ENCODE results near the gene IL6R. TPM values are rescaled to one million over a fixed set of nuclear protein-coding genes. Genes with fewer than 3 reads are reported as not detected.
A peak's percentile ranks its signal among the peaks of the same experiment; 100 is the strongest.

Gene IL6R
- total RNA-seq, 1 experiment from 2014 or later, result 4.9 TPM

- Mint-ChIP-seq H3K27ac (ENCODE audit: unreplicated experiment) (no peak overlapping the region), H3K4me1 (ENCODE audit: low read depth, unreplicated experiment) (no peaks in the 10 kb centered on the region), H3K36me3 (ENCODE audit: insufficient read depth, unreplicated experiment) (no peaks in the 10 kb centered on the region), H3K27me3 (ENCODE audit: insufficient read depth, unreplicated experiment) (no peaks in the 10 kb centered on the region), H3K4me3 (ENCODE audit: unreplicated experiment) (no peak overlapping the region), H3K9me3 (ENCODE audit: unreplicated experiment) (no peaks in the 10 kb centered on the region)
- no TSS peak for BruUV-seq (replicated peaks)
- Histone ChIP-seq H3K36me3 (ENCODE audit: control insufficient read depth, insufficient read depth, low read length) (no peaks in the 10 kb centered on the region), H3K4me1 (no peaks in the 10 kb centered on the region), H3K4me3 (ENCODE audit: low read depth, low read length) (no peak overlapping the region), H3K9me3 (no peaks in the 10 kb centered on the region), H3K27me3 (replicated peaks; ENCODE audit: control insufficient read depth, insufficient read depth, low read length) (no peaks in the 10 kb centered on the region)
- TF ChIP-seq, protein P1, sequence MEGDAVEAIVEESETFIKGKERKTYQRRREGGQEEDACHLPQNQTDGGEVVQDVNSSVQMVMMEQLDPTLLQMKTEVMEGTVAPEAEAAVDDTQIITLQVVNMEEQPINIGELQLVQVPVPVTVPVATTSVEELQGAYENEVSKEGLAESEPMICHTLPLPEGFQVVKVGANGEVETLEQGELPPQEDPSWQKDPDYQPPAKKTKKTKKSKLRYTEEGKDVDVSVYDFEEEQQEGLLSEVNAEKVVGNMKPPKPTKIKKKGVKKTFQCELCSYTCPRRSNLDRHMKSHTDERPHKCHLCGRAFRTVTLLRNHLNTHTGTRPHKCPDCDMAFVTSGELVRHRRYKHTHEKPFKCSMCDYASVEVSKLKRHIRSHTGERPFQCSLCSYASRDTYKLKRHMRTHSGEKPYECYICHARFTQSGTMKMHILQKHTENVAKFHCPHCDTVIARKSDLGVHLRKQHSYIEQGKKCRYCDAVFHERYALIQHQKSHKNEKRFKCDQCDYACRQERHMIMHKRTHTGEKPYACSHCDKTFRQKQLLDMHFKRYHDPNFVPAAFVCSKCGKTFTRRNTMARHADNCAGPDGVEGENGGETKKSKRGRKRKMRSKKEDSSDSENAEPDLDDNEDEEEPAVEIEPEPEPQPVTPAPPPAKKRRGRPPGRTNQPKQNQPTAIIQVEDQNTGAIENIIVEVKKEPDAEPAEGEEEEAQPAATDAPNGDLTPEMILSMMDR (IDR thresholded peaks at IDR 0.05; ENCODE audit: insufficient read depth in 1 of 2, low read depth in 1 of 2, low read length in 1 of 2, severe bottlenecking in 1 of 2, unreplicated experiment in 1 of 2), result no peak
- ChIA-PET POLR2A (interaction anchor here (0.6 kb wide), 1 partner anchor 11 kb away, joined by 5 read pairs; no protein-coding TSS in a partner anchor), CTCF (interaction anchor here (1.5 to 3.3 kb wide), 3 partner anchors 67 to 400 kb away, joined by 4 to 44 read pairs (median 5); no protein-coding TSS in a partner anchor)
- DNase-seq, result no peak
- intact Hi-C loops (cut with micrococcal nuclease; ENCODE audit: unreplicated experiment), result loop anchor here (1.0 to 5.0 kb wide), 3 partner anchors 60 to 126 kb away; partner anchors contain the start of gene IL6R
Measured at GRCh38 chr1:154478639-154479038, 73.5 kb downstream of the IL6R start.

GRCh38 chr1:154479764-154480421 is 74.8 kb downstream of the IL6R start:
- no peaks in the 10 kb centered on the region for H3K9me3 Mint-ChIP-seq (ENCODE audit: unreplicated experiment)
- CTCF ChIA-PET, result interaction anchor here (0.6 to 3.3 kb wide), 11 partner anchors 8 to 399 kb away, joined by 3 to 44 read pairs (median 3); partner anchors contain the start of gene CHRNB2

DNA sequence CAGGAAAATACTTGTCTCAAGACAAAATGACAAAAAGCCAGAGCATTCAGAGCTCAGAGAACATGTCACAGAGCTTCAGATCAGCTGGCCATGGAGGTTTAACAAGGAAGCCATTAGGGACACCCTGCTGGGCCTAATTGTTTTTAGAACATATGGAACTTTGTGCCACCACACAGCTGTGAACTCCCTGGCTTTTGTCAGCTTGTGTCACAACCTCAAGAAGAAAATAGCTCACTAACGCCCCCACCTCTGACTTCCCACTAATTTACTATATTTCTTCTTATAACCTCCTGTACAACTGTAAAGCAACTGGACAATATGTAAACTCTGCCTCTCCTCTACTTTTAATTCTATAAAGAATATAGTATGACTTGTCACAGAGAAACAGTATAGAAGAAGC is 75.9 kb downstream of the IL6R start:
- H3K27me3 ChIP-seq (replicated peaks; ENCODE audit: control insufficient read depth, insufficient read depth, low read length), result no peaks in the 10 kb centered on the region
- no peaks in the 10 kb centered on the region for H3K36me3 ChIP-seq (ENCODE audit: control insufficient read depth, insufficient read depth, low read length)
- no peaks in the 10 kb centered on the region for H3K4me1 ChIP-seq
- CTCF ChIA-PET, result interaction anchor here (0.5 to 3.3 kb wide), 6 partner anchors 12 to 87 kb away, joined by 3 to 44 read pairs (median 5); partner anchors contain the start of gene CHRNB2
- intact Hi-C loops (cut with micrococcal nuclease; ENCODE audit: unreplicated experiment), result loop anchor here (2.0 to 10.0 kb wide), 3 partner anchors 188 to 394 kb away; partner anchors contain the start of gene KCNN3
- no peak for DNase-seq
- Mint-ChIP-seq H3K27me3 (ENCODE audit: insufficient read depth, unreplicated experiment) (no peaks in the 10 kb centered on the region), H3K4me3 (ENCODE audit: unreplicated experiment) (no peak overlapping the region), H3K36me3 (ENCODE audit: insufficient read depth, unreplicated experiment) (no peaks in the 10 kb centered on the region), H3K9me3 (ENCODE audit: unreplicated experiment) (no peaks in the 10 kb centered on the region), H3K27ac (ENCODE audit: unreplicated experiment) (no peak overlapping the region), H3K4me1 (ENCODE audit: low read depth, unreplicated experiment) (no peaks in the 10 kb centered on the region)
- TF ChIP-seq, protein P1 (IDR thresholded peaks at IDR 0.05; ENCODE audit: insufficient read depth in 1 of 2, low read depth in 1 of 2, low read length in 1 of 2, severe bottlenecking in 1 of 2, unreplicated experiment in 1 of 2), result no peak
- H3K4me3 ChIP-seq (ENCODE audit: low read depth, low read length), result no peak overlapping the region
- POLR2A ChIA-PET, result no interaction called here
- BruUV-seq (replicated peaks), result no TSS peak
- no peaks in the 10 kb centered on the region for H3K9me3 ChIP-seq

More at GRCh38 chr1:154479764-154480421, 74.8 kb downstream of the IL6R start:
- Mint-ChIP-seq H3K4me3 (ENCODE audit: unreplicated experiment) (no peak overlapping the region), H3K27ac (ENCODE audit: unreplicated experiment) (no peak overlapping the region), H3K27me3 (ENCODE audit: insufficient read depth, unreplicated experiment) (no peaks in the 10 kb centered on the region), H3K36me3 (ENCODE audit: insufficient read depth, unreplicated experiment) (no peaks in the 10 kb centered on the region), H3K4me1 (ENCODE audit: low read depth, unreplicated experiment) (no peaks in the 10 kb centered on the region)
- intact Hi-C loops (cut with micrococcal nuclease; ENCODE audit: unreplicated experiment), result loop anchor here (1.0 to 10.0 kb wide), 7 partner anchors 61 to 395 kb away; partner anchors contain the start of genes IL6R and KCNN3
- BruUV-seq (replicated peaks), result no TSS peak
- Histone ChIP-seq H3K4me3 (ENCODE audit: low read depth, low read length) (no peak overlapping the region), H3K9me3 (no peaks in the 10 kb centered on the region), H3K27me3 (replicated peaks; ENCODE audit: control insufficient read depth, insufficient read depth, low read length) (no peaks in the 10 kb centered on the region), H3K36me3 (ENCODE audit: control insufficient read depth, insufficient read depth, low read length) (no peaks in the 10 kb centered on the region), H3K4me1 (no peaks in the 10 kb centered on the region)
- peak; percentile 66 to 86 for DNase-seq
- TF ChIP-seq, protein P1 (IDR thresholded peaks at IDR 0.05; ENCODE audit: insufficient read depth in 1 of 2, low read depth in 1 of 2, low read length in 1 of 2, severe bottlenecking in 1 of 2, unreplicated experiment in 1 of 2), result peak; percentile 78 to 85
- POLR2A ChIA-PET, result no interaction called here
